ENCODE results near the gene PMPCA. TPM values are rescaled to one million over a fixed set of nuclear protein-coding genes. Genes with fewer than 3 reads are reported as not detected.

Gene PMPCA
- total and polyA plus RNA-seq, 2 of the 8 experiments (the other 6 are each of a cell fraction or from before 2014, with no cell fraction given) = 60.0 to 88.2 TPM

GRCh38 chr9:136471802-136472487 lies 61.5 kb downstream of the PMPCA start:
- Histone ChIP-seq H3K18ac (ENCODE audit: extremely low read depth, low read length) (no peak overlapping the region), H4K20me1 (replicated peaks in 1 of 2; ENCODE audit: control insufficient read depth in 1 of 2, insufficient read depth in 2 of 2, low read length in 2 of 2) (peaks cover 19 to 40% of the 10 kb centered on the region in 2 experiments), H3K23ac (ENCODE audit: insufficient read length) (no peak overlapping the region), H3K4me1 (replicated peaks in 1 of 4; ENCODE audit: control insufficient read depth in 3 of 4, insufficient read depth in 4 of 4, low read length in 3 of 4) (no peaks in the 10 kb centered on the region), H2AK5ac (ENCODE audit: low read depth, low read length) (no peak overlapping the region), H3K23me2 (ENCODE audit: low read depth, low read length) (no peaks in the 10 kb centered on the region), H3K79me1 (ENCODE audit: low read depth, low read length) (peaks cover 5% of the 10 kb centered on the region), H3K36me3 (ENCODE audit: control insufficient read depth in 2 of 4, insufficient read depth in 4 of 4, low read length in 3 of 4) (peaks cover 53 to 79% (median 79%) of the 10 kb centered on the region in 4 experiments), H2BK120ac (replicated peaks; ENCODE audit: low read depth, low read length) (no peak overlapping the region), H3K4me2 (ENCODE audit: insufficient read depth in 1 of 2, low read depth in 2 of 2, low read length in 2 of 2) (no peak overlapping the region), H3K4me3 (ENCODE audit: extremely low read depth in 1 of 4, insufficient read depth in 2 of 4, low read depth in 3 of 4, low read length in 4 of 4) (no peak overlapping the region), H2AFZ (ENCODE audit: low read length) (no peak overlapping the region), H4K5ac (ENCODE audit: insufficient read length, low read depth, low read length) (no peak overlapping the region), H2BK12ac (ENCODE audit: low read depth, low read length) (no peak overlapping the region), H3K27me3 (replicated peaks in 1 of 4; ENCODE audit: control insufficient read depth in 3 of 4, extremely low read depth in 1 of 4, insufficient read depth in 3 of 4, low read length in 3 of 4) (no peaks in the 10 kb centered on the region), H2BK20ac (ENCODE audit: low read length) (no peak overlapping the region), H3K56ac (replicated peaks; ENCODE audit: insufficient read length, low read depth, low read length) (no peak overlapping the region), H3K4ac (replicated peaks; ENCODE audit: insufficient read length, low read depth, low read length) (no peak overlapping the region), H3K9me3 (ENCODE audit: insufficient read depth in 2 of 2, low read depth in 1 of 2, low read length in 1 of 2) (no peaks in the 10 kb centered on the region), H2BK5ac (ENCODE audit: low read depth, low read length) (no peak overlapping the region), H4K8ac (ENCODE audit: extremely low read depth, insufficient read depth, low read length) (peak overlapping the region; percentile 86; the same call in 1 of the 2 replicates), H3K14ac (ENCODE audit: insufficient read length) (no peak overlapping the region), H3K79me2 (ENCODE audit: control insufficient read depth in 1 of 2, insufficient read depth in 2 of 2, low read length in 2 of 2) (peaks cover 0 to 53% of the 10 kb centered on the region in 2 experiments; a peak in 3 of 4 replicates), H3K27ac (ENCODE audit: low read depth, low read length) (no peak overlapping the region), H4K91ac (replicated peaks; ENCODE audit: insufficient read length, low read length) (no peak overlapping the region), H2BK15ac (ENCODE audit: low read length) (no peak overlapping the region), H3K9ac (replicated peaks in 1 of 4; ENCODE audit: extremely low read depth in 1 of 4, low read depth in 3 of 4, low read length in 3 of 4) (no peak overlapping the region)
- FAIRE-seq (no peak), DNase-seq (ENCODE audit: low read depth in 1 of 2, low spot score in 2 of 2) (no peak)
- 96% methylated on average over 19 of the region's 19 CpGs; no CpG with 5 or more reads in 1 of the 2 experiments for WGBS, 2 experiments (ENCODE audit: extremely low coverage in 1 of 2, insufficient coverage in 1 of 2, insufficient read length in 1 of 2, insufficient replicate concordance in 2 of 2, low coverage in 1 of 2, low lambda C conversion rate in 2 of 2, missing lambda C conversion rate in 1 of 2)
- POLR2A ChIA-PET (ENCODE audit: partially characterized antibody) = interaction anchor here (0.6 to 1.0 kb wide), 4 partner anchors 9 to 62 kb away, joined by 3 read pairs; no protein-coding TSS in a partner anchor
- CTCF ChIA-PET (ENCODE audit: partially characterized antibody) = interaction anchor here (0.6 to 2.0 kb wide), 7 partner anchors 13 to 71 kb away, joined by 3 to 5 read pairs (median 4); no protein-coding TSS in a partner anchor
- TF ChIP-seq SP4 (IDR thresholded peaks at IDR 0.05; ENCODE audit: low read length) (no peak), RXRA (IDR thresholded peaks at IDR 0.05; ENCODE audit: insufficient read depth, low read depth, low read length) (no peak), PHF8 (conservative IDR thresholded peaks at IDR 0.05; ENCODE audit: low read depth, low read length) (no peak), CBX8 (IDR thresholded peaks at IDR 0.05; ENCODE audit: borderline replicate concordance, low read depth, low read length) (no peak), CTCF (IDR thresholded peaks at IDR 0.05; ENCODE audit: control extremely low read depth in 1 of 3, insufficient read depth in 1 of 3, low read depth in 1 of 3, low read length in 3 of 3) (no peak), EP300 (IDR thresholded peaks at IDR 0.05; ENCODE audit: borderline replicate concordance in 1 of 2, low read depth in 2 of 2, low read length in 2 of 2) (no peak), YY1 (IDR thresholded peaks at IDR 0.05; ENCODE audit: low read depth, low read length) (no peak), JUN (IDR thresholded peaks at IDR 0.05; ENCODE audit: low read depth, low read length) (no peak), CHD2 (IDR thresholded peaks at IDR 0.05; ENCODE audit: low read length) (no peak), KDM4A (IDR thresholded peaks at IDR 0.05; ENCODE audit: low read depth, low read length, severe bottlenecking) (no peak)

All from H1 (cell line).